H1 (cell line): ENCODE results near the gene CSHL1. TPM values are rescaled to one million over a fixed set of nuclear protein-coding genes. Genes with fewer than 3 reads are reported as not detected.
"Not testable (repeated sequence)": the region's sequence is repeated elsewhere in the genome, so short reads cannot be mapped to it uniquely, and the experiment has no call there.

Source experiments
- CTCF ChIA-PET: fragments of 300-600 bp; sonication (Branson Sonifier 250); formaldehyde crosslinking; loops from one replicate; lab custom pipeline; 2021; ENCODE audit not compliant: partially characterized antibody; lab: Charles Lee
- POLR2A ChIA-PET: fragments of 300-600 bp; sonication (Branson Sonifier 250); formaldehyde crosslinking; loops from one replicate; lab custom pipeline; 2021; ENCODE audit warnings: inconsistent platforms; ENCODE audit not compliant: partially characterized antibody; lab: Charles Lee
- DNase-seq, 2 experiments: peaks; one replicate each; pipeline versions ENCODE4 v3.0.0 to v3.0.0-alpha.2; 2010 to 2022; ENCODE audit warnings: low spot score in 2 of 2, low read depth in 1 of 2, mixed read lengths in 1 of 2
- FAIRE-seq: peaks from 2 replicates; lab custom pipeline; 2011; peaks lifted over from hg19 to GRCh38; lab: Jason Lieb, UNC
- H2AFZ ChIP-seq: 2 replicates; pipeline ENCODE4 v1.8.1; 2012; ENCODE audit warnings: low read length, inconsistent platforms
- H2AK5ac ChIP-seq: 2 replicates; pipeline ENCODE4 v1.6.1; 2013; ENCODE audit warnings: low read depth, low read length
- H2BK120ac ChIP-seq: replicated peaks from 2 replicates; pipeline ENCODE3; 2013; ENCODE audit warnings: low read depth, low read length, inconsistent platforms
- H2BK12ac ChIP-seq: 2 replicates; pipeline ENCODE4 v1.6.1; 2013; ENCODE audit warnings: low read depth, low read length
- H2BK15ac ChIP-seq: 2 replicates; pipeline ENCODE4 v1.6.1; 2013; ENCODE audit warnings: low read length
- H2BK20ac ChIP-seq: 2 replicates; pipeline ENCODE4 v1.6.1; 2013; ENCODE audit warnings: low read length
- H2BK5ac ChIP-seq: 2 replicates; pipeline ENCODE4 v1.6.1; 2013; ENCODE audit warnings: low read depth, low read length
- H3K14ac ChIP-seq: 2 replicates; pipeline ENCODE4 v1.6.1; 2013; ENCODE audit warnings: inconsistent platforms; ENCODE audit not compliant: insufficient read length
- H3K18ac ChIP-seq: 2 replicates; pipeline ENCODE4 v1.6.1; 2013; ENCODE audit warnings: low read length; ENCODE audit errors: extremely low read depth
- H3K23ac ChIP-seq: 2 replicates; pipeline ENCODE4 v1.6.1; 2013; ENCODE audit warnings: inconsistent platforms; ENCODE audit not compliant: insufficient read length
- H3K23me2 ChIP-seq: 2 replicates; pipeline ENCODE4 v1.6.1; 2013; ENCODE audit warnings: low read depth, low read length
- H3K27ac ChIP-seq: 2 replicates; pipeline ENCODE4 v1.6.1; 2011; ENCODE audit warnings: low read depth, low read length, inconsistent platforms
- H3K27me3 ChIP-seq, 4 experiments: replicated peaks in 1 of 4; 1 replicate in 1 of 4; 2 replicates in 3 of 4; pipeline versions ENCODE4 v1.6.1 to v1.8.1; 2011 to 2013; ENCODE audit warnings: low read length in 3 of 4, mild to moderate bottlenecking in 3 of 4, inconsistent platforms in 2 of 4, mixed read lengths in 2 of 4, moderate library complexity in 1 of 4; ENCODE audit not compliant: control insufficient read depth in 3 of 4, insufficient read depth in 3 of 4; ENCODE audit errors: extremely low read depth in 1 of 4
- H3K36me3 ChIP-seq, 4 experiments: 2 replicates each; pipeline versions ENCODE4 v1.6.1 to v1.8.1; 2011 to 2013; ENCODE audit warnings: mild to moderate bottlenecking in 4 of 4, low read length in 3 of 4, moderate library complexity in 2 of 4, control low read depth in 1 of 4, inconsistent platforms in 1 of 4; ENCODE audit not compliant: insufficient read depth in 4 of 4, control insufficient read depth in 2 of 4
- H3K4ac ChIP-seq: replicated peaks from 2 replicates; pipeline ENCODE3; 2013; ENCODE audit warnings: low read length, low read depth, mixed read lengths, inconsistent platforms; ENCODE audit not compliant: insufficient read length
- H3K4me1 ChIP-seq, 4 experiments: replicated peaks in 1 of 4; 1 replicate in 1 of 4; 2 replicates in 3 of 4; pipeline versions ENCODE4 v1.6.1 to v1.8.1; 2011 to 2013; ENCODE audit warnings: low read length in 3 of 4, inconsistent platforms in 2 of 4, mixed read lengths in 1 of 4; ENCODE audit not compliant: insufficient read depth in 4 of 4, control insufficient read depth in 3 of 4
- H3K4me2 ChIP-seq, 2 experiments: 2 replicates each; pipeline versions ENCODE4 v1.6.1 to v1.8.1; 2011 to 2013; ENCODE audit warnings: low read depth in 2 of 2, low read length in 2 of 2, control low read depth in 1 of 2, inconsistent platforms in 1 of 2, mild to moderate bottlenecking in 1 of 2; ENCODE audit not compliant: insufficient read depth in 1 of 2
- H3K4me3 ChIP-seq, 4 experiments: fragments of 200-600, 300-600 bp in 1 of 4; sonication (generic), shearing (Covaris generic), sonication (Bioruptor Twin) in 1 of 4; 2 replicates each; pipeline versions ENCODE4 v1.5.1 to v1.8.1; 2011 to 2016; ENCODE audit warnings: low read length in 4 of 4, low read depth in 3 of 4, control low read depth in 2 of 4, inconsistent platforms in 2 of 4, mild to moderate bottlenecking in 2 of 4, mixed read lengths in 1 of 4, moderate library complexity in 1 of 4; ENCODE audit not compliant: insufficient read depth in 2 of 4; ENCODE audit errors: extremely low read depth in 1 of 4
- H3K56ac ChIP-seq: replicated peaks from 2 replicates; pipeline ENCODE3; 2013; ENCODE audit warnings: low read depth, mild to moderate bottlenecking, mixed read lengths, low read length, inconsistent platforms; ENCODE audit not compliant: insufficient read length
- H3K79me1 ChIP-seq: 2 replicates; pipeline ENCODE4 v1.6.1; 2013; ENCODE audit warnings: low read depth, low read length, control low read depth
- H3K79me2 ChIP-seq, 2 experiments: 2 replicates each; pipeline versions ENCODE4 v1.6.1 to v1.8.1; 2012 to 2013; ENCODE audit warnings: low read length in 2 of 2, mild to moderate bottlenecking in 2 of 2, inconsistent platforms in 1 of 2; ENCODE audit not compliant: insufficient read depth in 2 of 2, control insufficient read depth in 1 of 2
- H3K9ac ChIP-seq, 4 experiments: replicated peaks in 1 of 4; 1 replicate in 1 of 4; 2 replicates in 3 of 4; pipeline versions ENCODE4 v1.6.1 to v1.8.1; 2011 to 2013; ENCODE audit warnings: low read depth in 3 of 4, low read length in 3 of 4, control low read depth in 2 of 4, mild to moderate bottlenecking in 2 of 4, moderate library complexity in 2 of 4, inconsistent platforms in 1 of 4; ENCODE audit errors: extremely low read depth in 1 of 4
- H3K9me3 ChIP-seq, 2 experiments: 2 replicates each; pipeline versions ENCODE4 v1.6.1 to v1.8.1; 2012 to 2013; ENCODE audit warnings: mild to moderate bottlenecking in 2 of 2, moderate library complexity in 2 of 2, control low read depth in 1 of 2, inconsistent platforms in 1 of 2, low read depth in 1 of 2, low read length in 1 of 2, mixed read lengths in 1 of 2; ENCODE audit not compliant: insufficient read depth in 2 of 2
- H4K20me1 ChIP-seq, 2 experiments: replicated peaks in 1 of 2; 2 replicates each; pipeline versions ENCODE3 to v1.8.1; 2011 to 2013; ENCODE audit warnings: inconsistent platforms in 2 of 2, low read length in 2 of 2, mild to moderate bottlenecking in 1 of 2; ENCODE audit not compliant: insufficient read depth in 2 of 2, control insufficient read depth in 1 of 2
- H4K5ac ChIP-seq: 2 replicates; pipeline ENCODE4 v1.6.1; 2013; ENCODE audit warnings: low read length, low read depth, mixed read lengths, inconsistent platforms; ENCODE audit not compliant: insufficient read length
- H4K8ac ChIP-seq: 2 replicates; pipeline ENCODE4 v1.8.0; 2013; ENCODE audit warnings: mild to moderate bottlenecking, moderate library complexity, low read length, inconsistent platforms; ENCODE audit not compliant: insufficient read depth; ENCODE audit errors: extremely low read depth
- H4K91ac ChIP-seq: replicated peaks from 2 replicates; pipeline ENCODE3; 2013; ENCODE audit warnings: low read length, mixed read lengths, inconsistent platforms; ENCODE audit not compliant: insufficient read length
- RAD21 ChIP-seq, 2 experiments: IDR thresholded peaks in 1 of 2; conservative IDR thresholded peaks in 1 of 2; 2 replicates each; pipeline ENCODE4 v1.6.1; 2011; ENCODE audit warnings: low read depth in 2 of 2, low read length in 2 of 2, improper control_type of control experiment in 1 of 2, inconsistent platforms in 1 of 2, mild to moderate bottlenecking in 1 of 2, moderate library complexity in 1 of 2
- WGBS, 2 experiments: shearing (Covaris generic) in 1 of 2; methylation state at CpG; one replicate each; pipeline versions ENCODE4 v1.1.6 to v1.1.7; 2013 to 2015; ENCODE audit warnings: low lambda C conversion rate in 2 of 2, mixed read lengths in 2 of 2, inconsistent platforms in 1 of 2, low coverage in 1 of 2, missing lambda C conversion rate in 1 of 2; ENCODE audit not compliant: insufficient replicate concordance in 2 of 2, insufficient coverage in 1 of 2, insufficient read length in 1 of 2; ENCODE audit errors: extremely low coverage in 1 of 2, missing lambda C conversion rate in 1 of 2; 5-methylcytosine and 5-hydroxymethylcytosine counted together
- polyA plus RNA-seq, 7 experiments: library from polyadenylated mRNA; depleted of rRNA in 3 of 7; stranded (reverse) in 5 of 7; unstranded in 2 of 7; fragments of >200 nt in 5 of 7; fragments of 200-250 nt in 2 of 7; gene quantifications; 1 replicate in 5 of 7; 2 replicates in 1 of 7; 4 replicates in 1 of 7; pipeline versions ENCODE4 v1.2.1 to v1.2.3, GENCODE V29; 2011 to 2013; ENCODE audit warnings: missing spikeins in 2 of 7, mixed read lengths in 2 of 7
- total RNA-seq: library from RNA; stranded (reverse); fragmentation: NEBNext Ultra II Directional; extraction: Animal tissue kit (Norgen Biotek cat#: 25700); gene quantifications from 2 replicates; pipeline ENCODE4 v1.2.1, GENCODE V29; 2021
- TF ChIP-seq, protein P1 (sequence below), 3 experiments: IDR thresholded peaks; 1 replicate in 2 of 3; 2 replicates in 1 of 3; pipeline versions ENCODE4 v1.5.1 to v1.6.1; 2011; ENCODE audit warnings: low read length in 3 of 3, mild to moderate bottlenecking in 3 of 3, inconsistent platforms in 2 of 3, low read depth in 1 of 3, moderate library complexity in 1 of 3; ENCODE audit not compliant: insufficient read depth in 1 of 3; ENCODE audit errors: control extremely low read depth in 1 of 3

CSHL1 gene
- total and polyA plus RNA-seq, 2 of the 8 experiments (the other 6 are each of a cell fraction or from before 2014, with no cell fraction given) = not detected

DNA sequence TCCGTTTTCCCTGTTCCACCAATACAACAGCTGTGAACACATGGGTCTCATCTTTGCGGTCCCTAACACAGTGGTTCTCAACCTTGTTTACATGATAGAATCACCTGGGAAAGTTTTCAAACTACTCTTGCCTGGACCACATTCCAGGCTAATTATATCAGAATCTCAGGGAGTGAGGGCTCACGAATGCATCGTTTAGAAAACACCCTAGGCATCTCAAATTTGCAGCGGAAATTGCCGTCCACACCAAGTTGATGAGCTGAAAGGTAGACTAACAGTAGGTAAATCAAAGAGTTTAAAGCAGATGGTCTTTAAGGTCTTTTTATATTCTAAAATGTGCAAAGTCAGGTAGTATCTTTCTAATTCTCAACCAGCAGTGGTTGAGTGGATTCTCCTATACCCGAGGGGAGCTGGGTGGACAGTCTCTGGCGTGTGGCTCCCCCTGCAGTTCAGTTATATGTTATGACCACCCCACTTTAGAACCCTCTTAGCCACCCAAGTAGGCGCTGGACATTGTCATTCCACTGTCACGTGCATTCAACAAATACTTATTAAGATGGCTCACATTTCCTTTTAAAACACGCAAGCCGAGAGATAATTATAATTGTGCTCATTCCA, 3.8 kb downstream of the CSHL1 start:
- not testable (repeated sequence) for H3K27ac ChIP-seq, H2BK120ac ChIP-seq, H3K18ac ChIP-seq, H3K9ac ChIP-seq, H3K4ac ChIP-seq, H2BK15ac ChIP-seq, H4K91ac ChIP-seq, H3K9me3 ChIP-seq, H4K8ac ChIP-seq, H2AFZ ChIP-seq, H2BK5ac ChIP-seq, H2AK5ac ChIP-seq, H3K4me3 ChIP-seq, H3K4me1 ChIP-seq
- ChIA-PET POLR2A (interaction anchor here (0.7 kb wide), 1 partner anchor 25 kb away, joined by 3 read pairs; the partner anchor contains the start of gene GH2), CTCF (interaction anchor here (0.8 to 9.9 kb wide), 18 partner anchors 10 to 383 kb away, joined by 3 to 87 read pairs (median 4); partner anchors contain the start of genes GH1 and GH2)
- peak; percentile 22 to 34; a peak in 3 of 4 replicates for TF ChIP-seq RAD21 (IDR thresholded peaks at IDR 0.05 in 1 of 2, conservative IDR thresholded peaks at IDR 0.05 in 1 of 2; ENCODE audit: low read depth in 2 of 2, low read length in 2 of 2)
- TF ChIP-seq, protein P1, sequence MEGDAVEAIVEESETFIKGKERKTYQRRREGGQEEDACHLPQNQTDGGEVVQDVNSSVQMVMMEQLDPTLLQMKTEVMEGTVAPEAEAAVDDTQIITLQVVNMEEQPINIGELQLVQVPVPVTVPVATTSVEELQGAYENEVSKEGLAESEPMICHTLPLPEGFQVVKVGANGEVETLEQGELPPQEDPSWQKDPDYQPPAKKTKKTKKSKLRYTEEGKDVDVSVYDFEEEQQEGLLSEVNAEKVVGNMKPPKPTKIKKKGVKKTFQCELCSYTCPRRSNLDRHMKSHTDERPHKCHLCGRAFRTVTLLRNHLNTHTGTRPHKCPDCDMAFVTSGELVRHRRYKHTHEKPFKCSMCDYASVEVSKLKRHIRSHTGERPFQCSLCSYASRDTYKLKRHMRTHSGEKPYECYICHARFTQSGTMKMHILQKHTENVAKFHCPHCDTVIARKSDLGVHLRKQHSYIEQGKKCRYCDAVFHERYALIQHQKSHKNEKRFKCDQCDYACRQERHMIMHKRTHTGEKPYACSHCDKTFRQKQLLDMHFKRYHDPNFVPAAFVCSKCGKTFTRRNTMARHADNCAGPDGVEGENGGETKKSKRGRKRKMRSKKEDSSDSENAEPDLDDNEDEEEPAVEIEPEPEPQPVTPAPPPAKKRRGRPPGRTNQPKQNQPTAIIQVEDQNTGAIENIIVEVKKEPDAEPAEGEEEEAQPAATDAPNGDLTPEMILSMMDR (IDR thresholded peaks at IDR 0.05; ENCODE audit: control extremely low read depth in 1 of 3, insufficient read depth in 1 of 3, low read depth in 1 of 3, low read length in 3 of 3) = peak; percentile 37 to 47 (median 44)
- TF ChIP-seq, all 59 proteins: peak for 2; not testable (repeated sequence) for 57
- H3K79me1 ChIP-seq, H3K23ac ChIP-seq, H4K20me1 ChIP-seq, H3K36me3 ChIP-seq, H3K14ac ChIP-seq, FAIRE-seq, H3K79me2 ChIP-seq, H3K23me2 ChIP-seq, H4K5ac ChIP-seq, H3K27me3 ChIP-seq, H2BK12ac ChIP-seq, H3K56ac ChIP-seq, H2BK20ac ChIP-seq: not testable (repeated sequence)
- WGBS, 2 experiments = 41% methylated on average over 12 of the region's 12 CpGs; no CpG with 5 or more reads in 1 of the 2 experiments
- peak overlapping the region in 1 of 2 experiments; percentile 11; a peak in 1 of 4 replicates for H3K4me2 ChIP-seq
- DNase-seq = peak in 1 of 2 experiments; percentile 63
